SK-N-SH (cell line): ENCODE data around the gene CDH7. TPM values are rescaled to one million over a fixed set of nuclear protein-coding genes. Genes with fewer than 3 reads are reported as not detected.

ENCODE experiments used
- CTCF ChIA-PET: fragments of 300-600, 350-600 bp; formaldehyde crosslinking; extraction: SDS; loops from one replicate; lab custom pipeline; 2021; lab: Yijun Ruan, JAX
- POLR2A ChIA-PET: fragments of 350-600 bp; sonication (Branson Sonifier 250); formaldehyde crosslinking; extraction: SDS; loops from one replicate; lab custom pipeline; 2020; ENCODE audit warnings: antibody characterized with exemption, inconsistent platforms; lab: Yijun Ruan, JAX
- DNase-seq: peaks from one replicate; pipeline ENCODE4 v3.0.0; 2012
- H2AFZ ChIP-seq: fragments of 200-600 bp; sonication (generic); 2 replicates; pipeline ENCODE4 v1.8.1; 2016; ENCODE audit warnings: antibody characterized with exemption, mild to moderate bottlenecking, low read depth
- H3F3A ChIP-seq: fragments of 200-600 bp; sonication (generic); replicated peaks from 2 replicates; pipeline ENCODE3; 2016; ENCODE audit warnings: antibody characterized with exemption, mild to moderate bottlenecking; ENCODE audit not compliant: insufficient read depth
- H3K27ac ChIP-seq, 2 experiments: fragments of 200-500 bp in 1 of 2; fragments of 200-600 bp in 1 of 2; sonication (Bioruptor generic) in 1 of 2; sonication (generic), shearing (Covaris generic) in 1 of 2; 2 replicates each; pipeline versions ENCODE4 v1.5.1 to v1.6.1; 2014 to 2016; ENCODE audit warnings: low read depth in 2 of 2, inconsistent platforms in 1 of 2, low read length in 1 of 2, mild to moderate bottlenecking in 1 of 2, mixed read lengths in 1 of 2
- H3K27me3 ChIP-seq: fragments of 200-600 bp; sonication (generic), shearing (Covaris generic); 2 replicates; pipeline ENCODE4 v1.6.1; 2016; ENCODE audit warnings: mixed run types; ENCODE audit not compliant: insufficient read depth
- H3K36me3 ChIP-seq, 2 experiments: fragments of 200-500 bp in 1 of 2; fragments of 200-600 bp in 1 of 2; sonication (Bioruptor generic) in 1 of 2; sonication (generic) in 1 of 2; replicated peaks in 1 of 2; 2 replicates each; pipeline versions ENCODE3 to v1.5.1; 2014 to 2016; ENCODE audit warnings: low read length in 1 of 2, mild to moderate bottlenecking in 1 of 2; ENCODE audit not compliant: insufficient read depth in 2 of 2, control insufficient read depth in 1 of 2
- H3K4me1 ChIP-seq, 2 experiments: fragments of 200-500 bp in 1 of 2; fragments of 200-600 bp in 1 of 2; sonication (Bioruptor generic) in 1 of 2; sonication (generic), shearing (Covaris generic) in 1 of 2; 2 replicates each; pipeline versions ENCODE4 v1.5.1 to v1.6.1; 2014 to 2016; ENCODE audit warnings: low read depth in 1 of 2, low read length in 1 of 2, mixed run types in 1 of 2; ENCODE audit not compliant: insufficient read depth in 2 of 2, control insufficient read depth in 1 of 2
- H3K4me2 ChIP-seq: fragments of 200-600 bp; sonication (generic), shearing (Covaris generic); 2 replicates; pipeline ENCODE4 v1.6.1; 2017; ENCODE audit warnings: mixed run types
- H3K4me3 ChIP-seq, 2 experiments: fragments of 200-500 bp in 1 of 2; fragments of 200-600 bp in 1 of 2; sonication (Bioruptor generic) in 1 of 2; sonication (generic), shearing (Covaris generic) in 1 of 2; 2 replicates each; pipeline versions ENCODE4 v1.5.1 to v1.8.1; 2014 to 2016; ENCODE audit warnings: low read depth in 2 of 2, inconsistent platforms in 1 of 2, low read length in 1 of 2, mild to moderate bottlenecking in 1 of 2, mixed read lengths in 1 of 2, moderate library complexity in 1 of 2
- H3K79me2 ChIP-seq: fragments of 200-600 bp; sonication (generic); 2 replicates; pipeline ENCODE4 v1.8.1; 2017; ENCODE audit warnings: mild to moderate bottlenecking; ENCODE audit not compliant: insufficient read depth
- H3K9ac ChIP-seq: fragments of 200-600 bp; sonication (generic); 2 replicates; pipeline ENCODE4 v1.6.1; 2017; ENCODE audit warnings: mixed run types
- H3K9me2 ChIP-seq: fragments of 200-600 bp; sonication (generic); 2 replicates; pipeline ENCODE4 v1.6.1; 2017; ENCODE audit warnings: mixed run types
- H3K9me3 ChIP-seq: fragments of 200-600 bp; sonication (generic); 2 replicates; pipeline ENCODE4 v1.6.1; 2017; ENCODE audit warnings: mixed run types, mild to moderate bottlenecking, moderate library complexity
- H4K20me1 ChIP-seq: fragments of 200-600 bp; sonication (generic); 2 replicates; pipeline ENCODE4 v1.6.1; 2017; ENCODE audit warnings: mild to moderate bottlenecking, mixed run types; ENCODE audit not compliant: insufficient read depth
- CHD2 ChIP-seq: fragments of 150-350 bp; IDR thresholded peaks from 2 replicates; pipeline ENCODE4 v1.6.1; 2018; ENCODE audit warnings: low read length; ENCODE audit not compliant: partially characterized antibody
- EP300 ChIP-seq, 2 experiments: IDR thresholded peaks; 2 replicates each; pipeline versions ENCODE4 v1.4.0 to v1.6.1; 2012; ENCODE audit warnings: borderline replicate concordance in 1 of 2, low read depth in 1 of 2, low read length in 1 of 2
- FOSL2 ChIP-seq: IDR thresholded peaks from 2 replicates; pipeline ENCODE4 v1.4.0; 2012; ENCODE audit warnings: low read depth, mild to moderate bottlenecking, moderate library complexity, borderline replicate concordance
- FOXM1 ChIP-seq: IDR thresholded peaks from 2 replicates; pipeline ENCODE4 v1.4.0; 2012; ENCODE audit warnings: low read depth, mild to moderate bottlenecking
- MAX ChIP-seq: IDR thresholded peaks from 2 replicates; pipeline ENCODE4 v1.4.0; 2012; ENCODE audit warnings: low read depth
- MEF2A ChIP-seq: IDR thresholded peaks from 2 replicates; pipeline ENCODE4 v1.4.0; 2012; ENCODE audit warnings: low read depth, borderline replicate concordance
- RCOR1 ChIP-seq: fragments of 150-350 bp; IDR thresholded peaks from 2 replicates; pipeline ENCODE4 v1.6.1; 2017; ENCODE audit warnings: antibody characterized with exemption, low read length
- RFX5 ChIP-seq: IDR thresholded peaks from 2 replicates; pipeline ENCODE4 v1.6.1; 2012; ENCODE audit warnings: mild to moderate bottlenecking, improper control_type of control experiment, low read length
- RXRA ChIP-seq: IDR thresholded peaks from 2 replicates; pipeline ENCODE4 v1.4.0; 2012; ENCODE audit warnings: low read depth, mild to moderate bottlenecking, borderline replicate concordance
- SIN3A ChIP-seq: IDR thresholded peaks from 2 replicates; pipeline ENCODE4 v1.6.1; 2012; ENCODE audit warnings: low read depth, mild to moderate bottlenecking, low read length, moderate library complexity, borderline replicate concordance
- SMC3 ChIP-seq: IDR thresholded peaks from 2 replicates; pipeline ENCODE4 v1.6.1; 2012; ENCODE audit warnings: low read depth, low read length, improper control_type of control experiment
- TCF12 ChIP-seq: IDR thresholded peaks from 2 replicates; pipeline ENCODE4 v1.4.0; 2012
- TEAD4 ChIP-seq: IDR thresholded peaks from 2 replicates; pipeline ENCODE4 v1.4.0; 2012; ENCODE audit warnings: mild to moderate bottlenecking, borderline replicate concordance; ENCODE audit not compliant: insufficient read depth
- USF2 ChIP-seq: fragments of 150-350 bp; IDR thresholded peaks from 2 replicates; pipeline ENCODE4 v1.6.1; 2017; ENCODE audit warnings: antibody characterized with exemption, low read length, low read depth, borderline replicate concordance
- YY1 ChIP-seq: IDR thresholded peaks from 2 replicates; pipeline ENCODE4 v1.4.0; 2012; ENCODE audit warnings: low read depth, mild to moderate bottlenecking
- WGBS: methylation state at CpG from one replicate; pipeline ENCODE4 v1.1.6; 2017; ENCODE audit warnings: low lambda C conversion rate; 5-methylcytosine and 5-hydroxymethylcytosine counted together
- polyA plus RNA-seq, 3 experiments: library from polyadenylated mRNA; depleted of rRNA; stranded (reverse); fragments of >200 nt; gene quantifications; 2 replicates each; pipeline ENCODE4 v1.2.3, GENCODE V29; 2012
- TF ChIP-seq, protein P1 (sequence below): IDR thresholded peaks from 2 replicates; pipeline ENCODE4 v1.4.0; 2012; ENCODE audit warnings: low read depth, borderline replicate concordance
- TF ChIP-seq, protein P2 (sequence below): IDR thresholded peaks from 2 replicates; pipeline ENCODE4 v1.6.1; 2012; ENCODE audit warnings: mild to moderate bottlenecking, low read depth, low read length, moderate library complexity
- TF ChIP-seq, protein P3 (sequence below): IDR thresholded peaks from 2 replicates; pipeline ENCODE4; 2012

CDH7 gene
- polyA plus RNA-seq, 1 of the 3 experiments (the other 2 are of a cell fraction): not detected

GRCh38 chr18:65817178-65817577, 66.4 kb downstream of the CDH7 start:
- H2AFZ ChIP-seq: no peak overlapping the region
- no peaks in the 10 kb centered on the region for H3K9me3 ChIP-seq
- TF ChIP-seq EP300 (IDR thresholded peaks at IDR 0.05; ENCODE audit: borderline replicate concordance in 1 of 2, low read depth in 1 of 2, low read length in 1 of 2): no peak
- TF ChIP-seq, protein P1, sequence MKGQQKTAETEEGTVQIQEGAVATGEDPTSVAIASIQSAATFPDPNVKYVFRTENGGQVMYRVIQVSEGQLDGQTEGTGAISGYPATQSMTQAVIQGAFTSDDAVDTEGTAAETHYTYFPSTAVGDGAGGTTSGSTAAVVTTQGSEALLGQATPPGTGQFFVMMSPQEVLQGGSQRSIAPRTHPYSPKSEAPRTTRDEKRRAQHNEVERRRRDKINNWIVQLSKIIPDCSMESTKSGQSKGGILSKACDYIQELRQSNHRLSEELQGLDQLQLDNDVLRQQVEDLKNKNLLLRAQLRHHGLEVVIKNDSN: no peak
- TF ChIP-seq RCOR1: no peak
- TF ChIP-seq RFX5: no peak
- TF ChIP-seq, protein P2, sequence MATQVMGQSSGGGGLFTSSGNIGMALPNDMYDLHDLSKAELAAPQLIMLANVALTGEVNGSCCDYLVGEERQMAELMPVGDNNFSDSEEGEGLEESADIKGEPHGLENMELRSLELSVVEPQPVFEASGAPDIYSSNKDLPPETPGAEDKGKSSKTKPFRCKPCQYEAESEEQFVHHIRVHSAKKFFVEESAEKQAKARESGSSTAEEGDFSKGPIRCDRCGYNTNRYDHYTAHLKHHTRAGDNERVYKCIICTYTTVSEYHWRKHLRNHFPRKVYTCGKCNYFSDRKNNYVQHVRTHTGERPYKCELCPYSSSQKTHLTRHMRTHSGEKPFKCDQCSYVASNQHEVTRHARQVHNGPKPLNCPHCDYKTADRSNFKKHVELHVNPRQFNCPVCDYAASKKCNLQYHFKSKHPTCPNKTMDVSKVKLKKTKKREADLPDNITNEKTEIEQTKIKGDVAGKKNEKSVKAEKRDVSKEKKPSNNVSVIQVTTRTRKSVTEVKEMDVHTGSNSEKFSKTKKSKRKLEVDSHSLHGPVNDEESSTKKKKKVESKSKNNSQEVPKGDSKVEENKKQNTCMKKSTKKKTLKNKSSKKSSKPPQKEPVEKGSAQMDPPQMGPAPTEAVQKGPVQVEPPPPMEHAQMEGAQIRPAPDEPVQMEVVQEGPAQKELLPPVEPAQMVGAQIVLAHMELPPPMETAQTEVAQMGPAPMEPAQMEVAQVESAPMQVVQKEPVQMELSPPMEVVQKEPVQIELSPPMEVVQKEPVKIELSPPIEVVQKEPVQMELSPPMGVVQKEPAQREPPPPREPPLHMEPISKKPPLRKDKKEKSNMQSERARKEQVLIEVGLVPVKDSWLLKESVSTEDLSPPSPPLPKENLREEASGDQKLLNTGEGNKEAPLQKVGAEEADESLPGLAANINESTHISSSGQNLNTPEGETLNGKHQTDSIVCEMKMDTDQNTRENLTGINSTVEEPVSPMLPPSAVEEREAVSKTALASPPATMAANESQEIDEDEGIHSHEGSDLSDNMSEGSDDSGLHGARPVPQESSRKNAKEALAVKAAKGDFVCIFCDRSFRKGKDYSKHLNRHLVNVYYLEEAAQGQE: no peak
- no peak for TF ChIP-seq FOXM1
- TF ChIP-seq FOSL2: no peak
- no peak for TF ChIP-seq SMC3
- TF ChIP-seq USF2: no peak
- no peak for TF ChIP-seq TEAD4
- TF ChIP-seq MAX: no peak
- no peak for TF ChIP-seq SIN3A
- TF ChIP-seq, protein P3, sequence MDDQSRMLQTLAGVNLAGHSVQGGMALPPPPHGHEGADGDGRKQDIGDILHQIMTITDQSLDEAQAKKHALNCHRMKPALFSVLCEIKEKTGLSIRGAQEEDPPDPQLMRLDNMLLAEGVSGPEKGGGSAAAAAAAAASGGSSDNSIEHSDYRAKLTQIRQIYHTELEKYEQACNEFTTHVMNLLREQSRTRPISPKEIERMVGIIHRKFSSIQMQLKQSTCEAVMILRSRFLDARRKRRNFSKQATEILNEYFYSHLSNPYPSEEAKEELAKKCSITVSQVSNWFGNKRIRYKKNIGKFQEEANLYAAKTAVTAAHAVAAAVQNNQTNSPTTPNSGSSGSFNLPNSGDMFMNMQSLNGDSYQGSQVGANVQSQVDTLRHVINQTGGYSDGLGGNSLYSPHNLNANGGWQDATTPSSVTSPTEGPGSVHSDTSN: no peak
- TF ChIP-seq MEF2A: no peak
- no peak for TF ChIP-seq TCF12
- TF ChIP-seq RXRA: no peak
- no peak for TF ChIP-seq YY1
- no peak for TF ChIP-seq CHD2
- H3K9me2 ChIP-seq: no peaks in the 10 kb centered on the region
- ChIA-PET POLR2A (no interaction called here), CTCF (no interaction called here)
- no peaks in the 10 kb centered on the region for H3K36me3 ChIP-seq
- no peak for DNase-seq
- no peak overlapping the region for H3K9ac ChIP-seq
- H3K27me3 ChIP-seq: no peaks in the 10 kb centered on the region
- no peak overlapping the region for H3K4me2 ChIP-seq
- no peaks in the 10 kb centered on the region for H4K20me1 ChIP-seq
- no peaks in the 10 kb centered on the region for H3F3A ChIP-seq
- no peaks in the 10 kb centered on the region for H3K4me1 ChIP-seq
- no peaks in the 10 kb centered on the region for H3K79me2 ChIP-seq
- H3K27ac ChIP-seq: no peak overlapping the region
- 31% methylated on average over 4 of the region's 4 CpGs for WGBS
- H3K4me3 ChIP-seq: no peak overlapping the region
